Limb (tissue), 2 donors: ENCODE results near the gene ROR1.
A peak's percentile ranks its signal among the peaks of the same experiment; 100 is the strongest.
"Not testable (repeated sequence)": the region's sequence is repeated elsewhere in the genome, so short reads cannot be mapped to it uniquely, and the experiment has no call there.

Experiments used
- DNase-seq, 2 donors: peaks; one replicate each; pipeline ENCODE4 v3.0.0-alpha.2; 2016; ENCODE audit errors: extremely low spot score in 2 of 2

Gene ROR1

DNA sequence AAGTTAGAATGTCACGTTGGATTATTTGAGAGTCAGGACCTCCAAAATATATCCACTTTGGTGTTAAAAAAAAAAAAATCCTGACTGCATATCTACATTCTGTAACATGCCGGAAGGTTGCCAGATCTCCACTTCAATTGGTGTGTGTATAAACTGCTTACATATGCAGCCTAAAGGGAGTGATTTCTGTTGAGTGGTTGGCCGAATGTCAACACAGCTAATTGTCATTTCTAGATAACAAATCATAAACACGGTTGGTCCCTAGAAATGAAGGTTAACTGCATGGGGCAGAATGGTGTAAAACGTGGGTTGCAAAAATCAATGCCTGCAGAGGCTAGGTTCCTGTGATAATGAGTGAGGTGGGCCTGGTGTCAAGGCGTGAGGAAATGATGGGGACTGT, 15.0 kb upstream of the ROR1 start:
- DNase-seq, result no peak

DNA sequence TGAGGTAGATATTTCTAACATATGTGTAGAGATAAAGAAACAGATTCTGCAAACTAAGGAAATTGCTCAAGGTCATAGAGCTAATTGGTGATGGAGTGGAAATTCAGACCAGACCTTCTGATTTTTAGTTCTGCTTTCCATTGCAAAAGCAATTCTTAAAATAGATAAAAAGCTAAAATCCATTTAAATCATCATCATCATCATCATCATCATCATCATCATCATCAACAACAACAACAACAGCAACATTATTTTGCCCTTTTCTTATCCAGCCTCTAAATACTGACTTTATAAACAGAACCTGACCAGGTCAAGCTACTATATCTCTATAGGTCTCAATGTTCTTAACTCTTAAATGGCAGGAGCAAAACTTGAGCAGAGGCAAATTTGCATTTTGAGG, 14.0 kb upstream of the ROR1 start:
- DNase-seq, result no peak

DNA sequence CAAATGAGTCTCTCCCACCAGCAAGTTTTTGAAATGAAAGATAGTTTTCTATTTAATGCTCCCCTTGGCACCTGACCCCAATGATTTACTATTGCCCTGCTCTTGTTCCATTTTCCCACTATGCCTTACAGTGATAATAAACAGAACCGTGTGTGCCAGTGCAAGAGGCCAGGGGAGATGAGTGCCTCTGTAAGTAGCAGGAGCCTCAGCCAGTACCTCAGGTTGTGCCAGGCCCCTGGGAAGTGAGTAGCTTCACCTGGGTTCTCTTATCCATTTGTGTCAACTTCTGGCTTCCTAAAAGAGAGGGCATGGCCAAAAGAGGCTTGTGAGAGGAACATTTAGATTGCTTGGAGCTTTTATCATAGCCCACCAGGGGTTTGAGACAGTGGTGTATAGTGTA, 3.4 kb upstream of the ROR1 start:
- no peak for DNase-seq

DNA sequence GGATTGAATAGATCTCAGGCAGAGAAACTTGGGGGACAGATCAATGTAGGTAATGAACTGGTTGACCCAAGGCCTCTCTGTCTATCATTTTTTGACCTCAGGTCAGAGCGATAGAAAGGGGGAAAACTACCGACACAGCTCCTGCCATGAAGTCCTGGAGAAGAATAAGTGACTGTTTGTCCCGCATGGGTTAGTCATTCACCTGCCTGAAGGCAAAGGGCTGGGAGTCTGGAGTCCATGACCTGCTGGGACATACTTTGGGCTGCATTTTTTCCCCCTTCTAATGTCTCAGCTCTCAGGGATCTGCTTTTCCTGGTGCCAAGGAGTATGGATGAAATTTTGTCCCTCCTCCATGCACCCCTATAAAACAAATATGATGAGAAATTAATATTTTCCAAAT, 1.6 kb upstream of the ROR1 start:
- no peak for DNase-seq

DNA sequence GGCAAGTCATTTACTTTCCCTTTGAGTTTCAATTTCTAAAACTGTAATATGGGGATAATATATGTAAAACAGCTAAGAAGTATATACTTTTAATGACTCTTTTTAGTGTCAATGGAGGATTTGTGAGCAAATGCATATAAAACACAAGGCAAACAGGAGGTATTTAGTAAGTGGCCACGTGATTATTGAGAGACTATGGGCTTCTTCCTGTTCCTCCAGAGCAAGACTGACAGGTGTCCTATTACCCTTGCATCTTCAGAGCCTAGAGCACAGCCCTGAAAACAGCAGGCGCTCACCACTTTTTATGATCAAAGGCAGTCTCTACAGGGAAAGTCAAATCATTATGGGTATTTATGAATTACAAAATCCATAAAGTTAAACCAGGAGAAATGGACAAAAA, 941 bp upstream of the ROR1 start:
- no peak for DNase-seq

DNA sequence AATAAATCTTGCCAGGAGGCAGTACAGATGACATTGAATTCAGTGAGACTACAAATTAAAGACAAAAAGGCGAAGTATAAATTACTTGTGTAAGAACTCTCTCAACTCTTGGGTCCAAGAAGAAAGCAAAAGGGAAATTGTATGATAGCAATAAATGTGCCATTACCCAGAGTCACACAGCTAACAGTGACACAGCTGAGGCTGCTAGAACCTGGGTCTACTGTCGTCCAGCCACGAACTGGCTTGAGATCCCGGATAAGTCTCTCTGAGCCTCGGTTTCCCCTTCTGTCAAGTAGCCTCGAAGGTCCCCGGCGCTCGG, 362 bp upstream of the ROR1 start:
- no peak for DNase-seq

DNA sequence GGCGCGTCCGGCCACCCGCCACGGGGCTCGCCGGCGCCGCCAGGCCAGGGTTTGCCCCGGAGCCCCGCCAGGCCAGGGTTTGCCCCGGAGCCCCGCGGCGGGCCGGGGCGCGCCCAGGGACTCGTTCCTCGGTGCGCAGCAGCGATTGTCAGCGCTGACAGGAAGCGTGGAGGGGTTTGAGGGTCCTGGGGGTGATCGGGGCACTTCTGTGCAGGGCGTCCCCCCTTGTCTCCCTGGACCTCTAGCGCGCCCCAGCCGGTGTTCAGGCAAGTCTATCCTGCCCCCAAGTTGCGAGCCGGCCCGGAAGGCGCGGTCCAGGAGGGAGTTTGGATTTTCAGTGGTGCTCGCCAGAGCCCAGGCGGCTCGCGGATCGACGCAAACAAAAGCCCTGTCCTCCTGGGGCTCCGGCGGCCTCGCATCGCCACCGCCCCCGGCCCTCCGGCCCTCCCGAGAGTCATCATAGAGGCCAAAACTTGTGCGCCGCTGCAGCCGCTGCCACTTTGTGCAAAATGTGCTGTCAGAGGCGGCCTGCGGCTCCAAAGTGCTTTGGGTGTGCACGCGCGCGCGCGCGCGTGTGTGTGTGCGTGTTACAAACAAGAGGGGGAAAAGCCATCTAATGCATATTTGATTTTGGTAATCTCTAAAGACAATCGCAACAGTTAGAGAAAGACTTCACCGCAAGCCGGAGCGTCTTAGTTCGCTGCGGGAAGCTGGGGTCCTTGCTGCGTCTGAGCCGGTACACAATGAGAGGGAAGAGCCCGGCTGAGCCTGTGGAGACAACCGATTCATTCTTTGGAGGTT, 1.0 kb downstream of the ROR1 start:
- DNase-seq, result peak in 1 of 2 donors; percentile 76

DNA sequence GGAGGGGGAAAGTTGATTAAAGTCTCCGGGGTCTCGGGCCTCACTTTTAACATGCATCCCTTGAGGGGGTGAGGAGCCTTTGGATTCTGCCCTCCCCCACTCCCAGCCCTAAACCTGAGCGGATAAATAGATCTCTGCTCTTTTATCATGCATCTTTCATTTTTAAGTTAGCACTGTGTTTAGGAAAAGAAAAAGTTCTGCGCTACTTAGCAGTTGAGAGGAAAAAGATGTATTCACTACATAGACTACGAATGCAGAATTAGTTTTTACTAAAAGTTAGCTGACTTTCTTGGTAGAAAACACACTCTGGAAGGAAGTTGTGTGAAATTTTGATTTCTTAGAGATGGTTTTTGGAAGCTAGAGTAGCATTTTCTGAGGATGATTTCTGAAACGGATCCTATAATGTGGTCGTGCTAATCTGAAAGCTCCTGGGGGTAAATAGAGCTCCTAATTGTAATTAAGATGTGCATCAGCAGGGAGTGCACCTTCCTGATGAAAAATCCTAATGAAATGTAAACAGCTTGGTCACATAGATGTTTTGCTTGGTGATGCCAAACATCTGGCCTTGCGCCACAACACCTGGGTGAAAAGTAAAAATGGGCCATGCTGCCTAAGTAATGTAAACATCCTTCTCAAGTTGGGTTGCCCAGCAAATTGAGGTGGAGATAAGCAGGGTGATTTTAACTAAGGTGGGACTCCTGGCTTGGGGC, 1.8 kb downstream of the ROR1 start:
- no peak for DNase-seq

DNA sequence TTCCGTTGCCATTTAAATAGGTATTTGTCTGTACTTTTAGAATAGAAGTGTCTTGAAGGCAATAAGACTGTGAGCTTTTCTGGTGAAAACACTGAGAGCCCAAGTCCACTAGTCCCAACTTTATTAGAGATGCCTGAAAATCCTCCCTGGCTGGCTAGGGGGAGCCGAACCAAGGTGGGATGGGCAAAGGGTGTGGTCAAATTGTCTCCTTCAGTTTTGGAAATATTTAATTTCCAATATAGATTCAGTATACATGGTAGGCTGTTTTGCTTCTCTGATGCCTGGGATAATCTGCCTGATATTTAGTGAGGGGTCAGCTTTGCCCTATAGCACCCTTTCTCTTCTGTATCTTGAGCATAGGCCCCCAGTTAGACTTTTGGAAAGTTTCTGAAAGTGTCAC, 3.5 kb downstream of the ROR1 start:
- no peak for DNase-seq

DNA sequence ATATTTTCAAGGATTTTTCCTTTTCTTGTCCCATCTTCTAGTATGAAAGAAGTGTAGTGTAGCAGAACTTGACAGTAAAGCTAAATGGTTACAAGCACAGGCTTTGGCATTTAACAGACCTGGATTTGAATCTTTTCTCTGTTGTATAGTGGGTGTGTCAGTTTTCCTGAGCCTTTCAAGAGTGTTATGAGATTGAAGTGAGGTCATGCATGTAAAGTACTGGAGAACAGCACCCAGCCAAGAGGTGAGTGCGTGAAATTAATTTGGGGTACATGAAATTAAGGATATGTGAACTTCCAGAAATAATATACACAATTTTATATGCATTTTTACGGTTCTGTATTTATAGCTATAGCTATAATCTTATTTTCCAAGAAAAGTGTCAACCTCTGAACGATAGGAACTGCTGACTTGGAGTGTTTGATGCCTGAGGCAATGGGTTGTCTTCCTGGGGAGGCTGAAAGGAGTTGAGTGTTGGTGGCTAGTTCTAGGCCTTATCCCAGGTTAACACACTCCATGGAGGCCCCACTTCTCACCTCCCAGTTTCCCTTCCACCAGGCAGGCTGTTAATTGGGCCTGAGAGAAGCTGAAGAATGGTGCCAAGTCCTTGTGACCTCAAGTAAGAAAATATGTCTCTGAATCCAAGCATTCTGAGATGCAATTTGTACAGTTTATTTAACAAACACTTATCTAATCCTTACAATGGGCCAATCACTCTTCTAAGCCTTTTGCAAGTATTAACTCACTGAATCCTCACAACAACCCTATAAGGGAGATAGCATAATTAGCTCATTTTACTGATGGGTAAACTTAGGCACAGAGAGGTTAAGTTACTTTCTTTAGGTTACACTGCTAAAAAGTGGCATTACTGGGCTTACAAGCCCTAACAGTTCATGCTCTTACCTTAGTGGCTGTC, 4.4 kb downstream of the ROR1 start:
- no peak for DNase-seq

DNA sequence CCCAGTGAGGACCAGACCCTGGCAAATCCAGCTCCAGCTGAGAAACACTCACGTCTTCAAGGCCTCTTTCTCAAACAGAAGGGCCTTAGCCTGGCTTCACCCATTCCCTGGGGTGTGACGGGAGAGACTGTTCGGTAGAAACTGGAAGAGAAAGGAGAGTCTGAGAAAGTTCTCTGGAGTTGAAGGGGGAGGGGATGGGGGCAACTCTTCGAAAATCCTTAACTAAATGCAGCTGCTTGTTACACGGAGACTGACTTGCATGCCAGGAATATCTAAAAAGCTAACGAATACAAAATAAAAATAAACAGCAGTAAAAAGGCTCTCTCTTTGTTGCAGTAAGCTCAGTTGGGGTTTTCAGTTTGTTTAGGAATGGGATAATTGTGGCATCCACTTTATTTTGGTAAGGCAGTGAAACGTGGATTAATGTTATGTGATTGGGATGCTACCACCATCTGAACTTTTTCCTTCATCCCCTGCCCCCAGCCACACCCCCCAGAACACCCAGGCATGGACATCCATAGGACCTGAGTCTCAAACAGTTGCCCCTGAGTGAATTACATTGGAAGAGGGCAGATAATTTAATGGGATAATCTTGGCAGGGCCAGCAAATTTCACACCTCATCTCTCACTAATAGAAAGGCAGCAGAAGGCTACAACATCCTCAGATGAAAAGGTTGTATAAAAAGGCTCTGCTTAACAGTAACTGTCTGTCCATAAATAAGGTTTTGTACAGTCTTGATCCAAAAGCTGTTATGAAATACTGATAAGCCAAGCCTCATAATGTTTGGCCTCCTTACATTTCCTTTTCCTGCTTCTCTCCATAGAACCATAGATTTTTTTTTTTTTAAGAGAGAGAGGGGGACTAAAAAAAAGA, 5.8 kb downstream of the ROR1 start:
- DNase-seq, result no peak

DNA sequence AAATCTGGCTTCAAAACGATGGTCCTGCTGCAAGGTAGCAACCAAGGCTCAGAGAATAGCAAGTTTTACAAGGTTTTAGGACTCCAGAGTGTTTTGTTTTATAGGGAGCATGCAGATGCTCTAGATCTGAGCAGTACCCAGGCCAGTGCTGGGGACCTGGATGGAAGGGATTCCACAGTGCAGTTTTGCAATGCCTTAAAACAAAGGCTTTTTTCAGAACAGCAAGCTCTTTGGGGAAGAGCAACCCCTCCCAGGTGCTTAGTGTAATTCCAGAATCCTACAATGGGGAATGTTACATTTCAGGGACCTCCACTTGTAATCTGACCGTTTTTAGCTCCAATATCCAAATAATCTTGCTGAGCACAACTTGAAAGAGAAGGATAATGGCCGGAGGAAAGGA, 6.7 kb downstream of the ROR1 start:
- DNase-seq, result no peak

DNA sequence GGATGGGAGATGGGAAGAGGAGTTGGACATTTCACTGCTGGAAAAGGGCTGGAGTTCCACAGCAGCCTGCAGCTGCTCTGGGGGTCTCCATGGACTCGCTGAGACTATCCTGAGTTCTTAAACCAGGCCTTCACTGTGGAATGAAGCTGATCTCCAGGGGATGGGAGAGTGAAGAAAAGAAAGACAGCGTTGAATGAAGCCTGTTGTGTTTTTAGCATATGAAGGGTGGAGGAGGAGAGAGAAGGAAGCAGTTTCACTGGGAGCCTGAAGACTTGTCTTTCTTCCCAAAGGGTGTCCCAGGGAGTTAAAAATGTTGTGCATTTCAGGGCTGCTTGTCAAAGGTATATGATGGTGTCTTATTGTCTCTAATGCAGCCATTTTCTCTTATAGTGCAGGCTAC, 9.2 kb downstream of the ROR1 start:
- no peak for DNase-seq

DNA sequence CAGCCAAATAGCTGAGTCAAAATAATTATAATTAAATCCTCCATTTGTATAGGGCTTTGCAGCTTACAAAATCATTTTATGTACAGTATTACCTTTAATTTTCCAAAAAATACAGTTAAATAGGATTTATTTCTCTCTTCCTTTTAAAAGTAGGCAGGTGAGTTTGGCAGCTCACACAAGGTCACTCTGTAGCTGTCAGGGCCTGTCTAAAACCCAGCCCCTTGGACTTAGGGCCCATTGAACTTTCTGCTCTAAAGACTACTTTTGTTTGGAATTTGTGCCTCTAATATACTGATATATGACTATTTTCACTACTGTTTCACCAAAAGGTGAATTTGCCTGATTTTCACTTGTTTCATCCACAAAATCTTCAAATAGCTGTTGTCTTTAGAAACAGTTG, 10.3 kb downstream of the ROR1 start:
- DNase-seq, result no peak

DNA sequence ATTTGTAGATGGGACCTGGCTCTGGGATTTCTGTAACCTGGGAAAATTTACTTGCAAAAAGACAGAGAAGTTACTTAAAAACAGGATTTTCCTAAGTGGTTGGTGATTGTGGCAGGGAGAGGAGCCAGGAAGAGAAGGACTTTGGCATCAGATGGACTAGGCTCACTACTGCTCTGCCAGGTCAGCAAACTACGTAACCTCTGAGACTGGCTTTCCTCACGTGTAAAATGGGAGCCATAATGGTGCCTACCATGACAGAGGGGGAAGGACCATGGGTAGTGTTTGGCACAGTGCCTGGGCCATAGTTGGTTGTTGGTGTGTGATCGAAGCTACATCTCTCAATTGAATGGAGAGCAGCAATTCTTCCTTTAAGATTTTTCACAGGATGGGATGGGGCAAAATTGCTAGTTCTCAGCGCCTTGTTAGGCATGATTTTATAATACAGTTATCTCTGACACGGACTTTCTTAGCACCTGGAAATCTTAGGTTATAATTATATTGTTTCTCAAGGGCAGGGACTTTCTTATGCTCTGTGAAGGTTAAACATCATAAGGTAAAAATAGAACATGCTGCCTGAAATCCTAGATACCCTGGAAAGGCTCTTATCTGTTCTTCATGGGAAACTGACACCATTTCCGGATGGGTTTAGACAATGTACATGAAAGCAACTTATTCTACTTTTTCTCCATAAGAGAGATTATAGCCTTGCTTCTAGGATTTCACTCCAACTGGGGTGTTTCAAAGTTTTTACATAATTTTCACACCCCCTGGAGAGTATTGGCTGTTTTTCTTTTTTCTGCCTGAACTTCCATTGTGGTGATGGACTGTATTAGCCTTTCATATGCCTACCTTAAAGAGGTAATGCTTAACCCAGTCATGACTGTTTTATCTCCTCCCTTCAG, 10.9 kb downstream of the ROR1 start:
- no peak for DNase-seq

DNA sequence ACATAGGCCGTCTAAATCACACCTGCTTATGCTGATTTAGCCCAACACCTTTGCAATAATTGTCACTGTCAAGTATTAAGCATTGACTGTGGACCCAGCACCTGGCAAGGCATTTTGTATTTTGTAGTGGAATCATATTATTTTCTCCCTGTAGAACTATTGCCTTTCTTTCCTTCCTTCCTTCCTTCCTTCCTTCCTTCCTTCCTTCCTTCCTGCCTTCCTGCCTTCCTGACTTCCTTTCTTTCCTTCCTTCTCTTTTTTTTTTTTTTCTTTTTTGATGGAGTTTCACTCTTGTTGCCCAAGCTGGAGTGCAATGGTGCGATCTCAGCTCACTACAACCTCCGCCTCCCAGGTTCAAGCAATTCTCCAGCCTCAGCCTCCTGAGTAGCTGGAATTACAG, 13.5 kb downstream of the ROR1 start:
- DNase-seq, result not testable (repeated sequence)

DNA sequence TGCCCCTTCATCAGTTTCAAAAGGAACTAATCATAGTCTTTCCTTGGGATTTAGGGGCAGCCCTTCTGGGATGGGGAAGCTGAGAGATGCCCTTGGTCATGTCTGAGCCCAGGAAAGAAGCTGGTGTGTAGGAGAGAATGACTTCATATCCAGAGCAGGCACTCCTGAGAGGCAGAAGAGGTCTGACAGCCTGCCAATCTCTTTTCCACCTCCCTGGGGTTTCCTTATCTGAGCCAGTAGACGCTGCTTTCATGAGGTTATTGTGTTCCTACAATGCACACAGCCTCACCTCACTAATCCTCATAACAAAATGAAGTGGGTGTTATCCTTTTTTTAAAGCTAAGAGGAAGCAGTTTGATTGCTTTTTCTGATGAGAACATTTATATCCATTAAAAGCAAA, 14.1 kb downstream of the ROR1 start:
- no peak for DNase-seq

DNA sequence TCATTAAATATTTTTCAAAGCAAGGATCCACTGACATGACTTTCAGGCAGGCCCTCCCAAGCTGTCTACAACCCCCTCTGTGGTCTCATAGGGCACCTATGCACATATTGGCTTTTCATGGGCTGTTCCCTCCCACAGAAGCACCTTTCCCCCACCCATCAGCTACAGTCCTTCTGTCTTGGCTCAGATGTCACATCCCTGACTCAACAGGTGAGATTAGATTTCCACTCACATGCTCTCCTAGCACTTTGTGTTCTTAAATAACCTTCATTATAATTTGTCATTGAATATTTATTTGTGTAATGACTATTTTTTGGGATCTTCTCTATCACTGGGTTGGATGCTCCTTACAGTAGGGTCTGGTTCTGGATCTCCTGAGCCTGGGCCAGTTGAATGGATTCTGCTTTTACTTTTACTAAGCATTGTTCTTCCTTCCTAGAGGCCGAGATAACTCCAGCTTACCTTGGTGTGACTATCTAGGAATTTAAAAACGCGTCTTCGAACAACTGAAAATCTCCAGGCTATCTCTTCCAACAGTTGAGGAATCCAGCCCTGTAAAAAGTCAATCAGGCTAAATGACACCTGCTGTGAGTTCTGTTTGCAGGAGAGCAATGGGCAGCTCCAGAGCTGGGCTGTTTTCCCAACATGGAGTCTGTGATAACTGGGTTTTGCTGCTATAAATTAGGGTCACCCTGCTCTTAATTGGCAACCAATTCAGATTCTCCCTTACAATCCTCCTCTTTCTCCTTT, 16.2 kb downstream of the ROR1 start:
- no peak for DNase-seq

DNA sequence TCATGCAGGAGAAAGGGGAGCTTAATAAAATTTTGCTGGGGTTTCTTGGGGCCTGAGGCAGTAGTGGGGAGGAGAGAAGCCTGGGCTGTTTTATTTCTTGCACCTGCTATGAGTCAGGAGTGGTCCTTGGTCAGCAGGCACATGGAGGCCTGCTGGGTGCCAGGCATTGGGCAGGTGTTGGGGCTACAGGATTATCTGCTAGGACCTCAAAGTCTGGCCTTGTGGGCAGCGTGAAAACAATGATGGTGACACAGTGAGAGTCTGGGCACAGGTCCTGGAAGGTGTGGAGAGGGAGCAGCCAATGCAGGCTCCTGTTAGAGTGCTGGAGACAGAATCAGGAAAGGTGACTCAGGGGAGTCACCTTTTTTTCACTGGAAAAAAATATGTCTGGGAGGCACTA, 17.2 kb downstream of the ROR1 start:
- no peak for DNase-seq

DNA sequence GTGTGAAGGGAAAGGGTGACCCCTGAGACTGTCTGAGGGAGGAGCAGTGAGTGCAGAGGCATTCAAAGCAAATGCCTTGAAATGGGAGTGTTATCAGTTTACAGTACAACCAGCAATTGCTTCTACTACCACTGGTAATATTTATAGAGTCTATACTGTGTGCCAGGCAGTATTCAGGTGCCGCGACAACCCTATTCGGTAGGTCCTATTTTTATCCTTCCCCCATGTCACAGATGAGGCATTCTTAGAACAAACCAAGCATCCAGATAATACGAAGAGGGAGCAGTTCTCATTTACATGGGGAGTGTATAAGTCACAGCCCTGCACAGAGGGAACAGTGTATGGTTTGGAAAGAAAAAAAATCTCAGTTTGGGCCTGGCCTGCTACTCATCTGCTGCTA, 18.3 kb downstream of the ROR1 start:
- DNase-seq, result no peak
